SU-DHL-6 (cell line): ENCODE measurements around the gene TNXB.

ENCODE experiments used
- CTCF ChIP-seq: fragments of 200-600 bp; sonication (generic); IDR thresholded peaks from one replicate; pipeline ENCODE4 v1.5.1; 2017; ENCODE audit warnings: antibody characterized with exemption, mild to moderate bottlenecking, low read length, moderate library complexity; ENCODE audit not compliant: insufficient read depth, poor library complexity, severe bottlenecking
- EZH2phosphoT487 ChIP-seq: fragments of 200-600 bp; sonication (generic), shearing (Covaris generic); conservative IDR thresholded peaks from 2 replicates; pipeline ENCODE4 v1.6.1; 2018; ENCODE audit warnings: mild to moderate bottlenecking, antibody characterized with exemption, low read length, moderate library complexity, mixed read lengths

GRCh38 chr6:32140420-32141046 lies 31.4 kb upstream of the TNXB start:
- TF ChIP-seq CTCF = no peak
- no peak for TF ChIP-seq EZH2phosphoT487
